Stomach smooth muscle (tissue), 2 donors: ENCODE results near the gene LRRC14B.

Experiments
- H3K27ac ChIP-seq: one replicate; pipeline ENCODE4 v1.7.0; 2013; ENCODE audit warnings: mild to moderate bottlenecking, low read length, inconsistent platforms
- H3K27me3 ChIP-seq, 2 donors: one replicate each; pipeline ENCODE4 v1.7.0; 2013; ENCODE audit warnings: low read length in 2 of 2; ENCODE audit not compliant: insufficient read depth in 2 of 2, control insufficient read depth in 1 of 2
- H3K36me3 ChIP-seq, 2 donors: one replicate each; pipeline ENCODE4 v1.7.0; 2013; ENCODE audit warnings: low read length in 2 of 2; ENCODE audit not compliant: control insufficient read depth in 2 of 2, insufficient read depth in 2 of 2
- H3K4me1 ChIP-seq: one replicate; pipeline ENCODE4 v1.7.0; 2013; ENCODE audit warnings: low read length; ENCODE audit not compliant: control insufficient read depth, insufficient read depth
- H3K4me3 ChIP-seq, 2 donors: one replicate each; pipeline ENCODE4 v1.7.0; 2013; ENCODE audit warnings: low read length in 2 of 2
- H3K9ac ChIP-seq, 2 donors: one replicate each; pipeline ENCODE4 v1.7.0; 2013; ENCODE audit warnings: low read length in 2 of 2, mild to moderate bottlenecking in 1 of 2
- H3K9me3 ChIP-seq, 2 donors: one replicate each; pipeline ENCODE4 v1.7.0; 2013; ENCODE audit warnings: low read length in 2 of 2; ENCODE audit not compliant: control insufficient read depth in 2 of 2
- donor health status: healthy.
- donor health status: Pancreatic carcinoma.

LRRC14B gene

DNA sequence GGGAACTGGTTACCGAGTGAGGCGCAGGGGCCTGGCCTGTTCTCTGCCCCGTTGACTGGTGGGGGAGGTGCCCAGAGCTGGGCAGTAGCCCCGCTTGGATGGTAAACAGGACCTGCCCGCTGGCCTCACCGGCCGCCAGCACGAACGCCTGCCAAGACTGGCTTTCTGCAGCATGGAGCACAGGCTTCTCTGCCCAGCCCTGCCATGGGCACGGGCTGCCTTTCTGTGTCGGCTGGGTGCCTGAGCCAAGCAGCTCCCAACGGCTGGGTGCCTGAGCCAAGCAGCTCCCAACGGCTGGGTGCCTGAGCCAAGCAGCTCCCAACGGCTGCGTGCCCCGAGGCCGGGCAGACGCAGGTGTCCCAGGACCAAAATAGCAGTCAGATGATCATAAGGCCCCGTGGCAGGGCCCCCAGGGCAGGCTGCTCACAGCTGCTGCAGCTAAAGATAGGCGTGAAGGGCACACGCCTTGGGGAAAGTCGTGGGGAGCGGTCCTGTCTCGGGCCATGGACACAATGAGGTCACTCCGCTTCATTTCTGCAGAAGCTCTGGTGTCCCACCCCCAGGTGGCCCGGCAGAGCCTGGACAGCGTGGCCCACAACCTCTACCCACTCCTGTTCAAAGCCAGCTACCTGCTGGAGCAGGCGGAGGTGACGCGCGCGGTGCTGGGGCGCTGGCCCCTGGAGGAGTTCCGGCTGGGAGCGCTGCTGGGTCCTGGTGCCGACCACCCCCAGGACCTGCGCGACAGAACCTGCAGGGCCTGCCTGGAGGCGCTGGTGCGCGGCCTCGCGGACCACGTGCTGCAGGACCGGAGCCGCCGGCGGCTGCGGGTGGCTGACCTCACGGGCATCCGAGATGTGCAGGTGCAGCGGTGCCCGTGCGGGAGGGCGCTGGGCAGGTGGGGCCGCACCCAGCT, at the start of gene LRRC14B:
TSS of gene LRRC14B (plus strand) at position 460 of the 913 bp plus-strand sequence. CDS start at position 504, 44 bp downstream.
- H3K9ac ChIP-seq: peak within 1 kb of the TSS in 1 of 2 donors; percentile 5
- no peaks in the 10 kb centered on the region for H3K9me3 ChIP-seq
- no peaks in the 10 kb centered on the region for H3K27me3 ChIP-seq
- no peaks in the 10 kb centered on the region for H3K36me3 ChIP-seq
- H3K4me3 ChIP-seq: peak within 1 kb of the TSS; percentile 46 to 66
- H3K4me1 ChIP-seq: peaks cover 28% of the 10 kb centered on the region
- peak within 1 kb of the TSS; percentile 66 for H3K27ac ChIP-seq

DNA sequence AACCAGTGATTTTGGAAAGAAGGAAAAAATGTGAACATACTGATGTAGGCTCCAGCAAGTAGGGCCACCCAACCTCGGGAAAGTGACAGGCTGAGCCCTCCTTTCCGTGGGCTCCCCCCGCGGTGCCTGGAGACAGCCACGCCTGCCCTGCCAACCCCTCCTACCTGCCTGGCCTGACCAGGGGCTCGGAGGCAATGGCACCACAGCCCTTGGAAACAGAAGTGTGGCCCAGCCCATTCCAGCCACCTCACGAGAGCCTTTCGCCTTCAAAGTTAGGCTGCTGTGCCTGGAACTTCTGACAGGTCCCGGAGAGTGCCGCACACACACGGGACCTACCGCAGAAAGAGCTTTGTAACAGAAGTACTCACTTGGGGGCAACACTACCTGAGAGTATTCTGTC, 49.5 kb upstream of the LRRC14B start:
- Histone ChIP-seq H3K4me1 (no peaks in the 10 kb centered on the region), H3K9me3 (peaks cover 0 to 6% of the 10 kb centered on the region in 2 donors), H3K27ac (no peak overlapping the region), H3K4me3 (no peak overlapping the region), H3K36me3 (no peaks in the 10 kb centered on the region), H3K27me3 (no peaks in the 10 kb centered on the region), H3K9ac (no peak overlapping the region)

- no peaks in the 10 kb centered on the region for H3K27me3 ChIP-seq
- H3K4me1 ChIP-seq: no peaks in the 10 kb centered on the region
- no peak overlapping the region for H3K27ac ChIP-seq
- H3K36me3 ChIP-seq: no peaks in the 10 kb centered on the region
- no peak overlapping the region for H3K9ac ChIP-seq
- peaks cover 1 to 12% of the 10 kb centered on the region in 2 donors for H3K9me3 ChIP-seq
- H3K4me3 ChIP-seq: no peak overlapping the region
Measured at GRCh38 chr5:142246-142810, 49.0 kb upstream of the LRRC14B start.

DNA sequence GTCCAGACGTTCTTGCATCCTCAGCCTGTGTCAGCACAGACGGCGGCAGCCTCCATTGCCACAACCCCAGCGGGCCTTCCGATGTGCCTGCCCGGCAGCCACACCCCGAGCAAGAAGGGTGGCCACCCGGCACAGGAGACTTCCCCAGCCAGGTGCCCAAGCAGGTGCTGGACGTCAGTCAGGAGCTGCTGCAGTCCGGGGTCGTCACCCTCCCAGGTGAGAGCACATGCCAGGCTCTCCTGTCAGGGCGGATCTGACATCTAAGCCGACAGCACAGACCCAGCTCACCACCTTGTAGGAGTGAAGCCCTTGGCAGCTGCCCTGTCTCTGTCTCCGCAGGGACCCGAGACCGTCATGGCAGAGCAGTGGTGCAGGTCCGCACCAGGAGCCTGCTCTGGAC, 48.3 kb upstream of the LRRC14B start:
- Histone ChIP-seq H3K9me3 (peaks cover 5 to 18% of the 10 kb centered on the region in 2 donors), H3K27ac (no peak overlapping the region), H3K4me1 (no peaks in the 10 kb centered on the region), H3K36me3 (no peaks in the 10 kb centered on the region), H3K9ac (no peak overlapping the region), H3K4me3 (no peak overlapping the region), H3K27me3 (no peaks in the 10 kb centered on the region)

- no peak overlapping the region for H3K9ac ChIP-seq
- H3K27ac ChIP-seq: no peak overlapping the region
- no peaks in the 10 kb centered on the region for H3K27me3 ChIP-seq
- H3K36me3 ChIP-seq: no peaks in the 10 kb centered on the region
- no peaks in the 10 kb centered on the region for H3K4me1 ChIP-seq
- H3K4me3 ChIP-seq: no peak overlapping the region
- H3K9me3 ChIP-seq: peaks cover 5 to 18% of the 10 kb centered on the region in 2 donors
Measured at GRCh38 chr5:144941-145340, 46.4 kb upstream of the LRRC14B start.

DNA sequence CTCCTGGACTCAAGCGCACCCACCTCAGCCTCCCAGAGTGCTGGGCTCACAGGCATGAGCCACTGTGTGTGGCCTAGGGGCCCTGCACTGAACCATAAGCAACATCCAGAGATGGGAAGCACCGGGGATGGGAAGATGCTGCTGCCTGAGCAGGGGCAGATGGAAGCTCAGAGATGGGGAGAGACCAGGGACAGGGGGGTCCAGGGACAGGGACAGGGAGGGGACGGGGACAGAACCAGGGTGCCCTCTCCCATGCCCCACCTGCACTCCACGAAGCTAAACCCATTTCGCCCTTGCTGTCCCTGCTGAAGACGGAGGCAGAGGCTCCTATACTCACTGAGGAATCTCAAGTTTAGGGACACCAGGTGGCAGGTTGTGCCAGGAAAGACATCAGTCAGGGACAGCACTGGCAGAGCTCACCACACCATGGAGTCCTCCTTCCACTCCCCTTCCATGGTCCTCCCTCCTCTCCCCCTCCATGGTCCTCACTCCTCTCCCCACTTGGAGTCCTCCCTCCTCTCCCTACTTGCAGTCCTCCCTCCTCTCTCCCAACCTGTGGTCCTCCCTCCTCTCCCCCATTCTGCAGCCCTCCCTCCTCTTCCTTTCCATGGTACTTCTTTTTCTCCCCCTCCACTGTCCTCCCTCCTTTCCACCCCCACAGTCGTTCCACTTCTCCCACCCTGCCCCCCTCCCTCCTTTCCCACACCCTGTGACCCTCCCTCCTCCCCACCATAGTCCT, 45.5 kb upstream of the LRRC14B start:
- Histone ChIP-seq H3K9me3 (peaks cover 5 to 18% of the 10 kb centered on the region in 2 donors), H3K36me3 (no peaks in the 10 kb centered on the region), H3K27ac (no peak overlapping the region), H3K4me3 (no peak overlapping the region), H3K27me3 (no peaks in the 10 kb centered on the region), H3K9ac (no peak overlapping the region), H3K4me1 (no peaks in the 10 kb centered on the region)

GRCh38 chr5:147751-148150, 43.5 kb upstream of the LRRC14B start:
- Histone ChIP-seq H3K9ac (no peak overlapping the region), H3K27ac (no peak overlapping the region), H3K9me3 (peaks cover 5 to 18% of the 10 kb centered on the region in 2 donors), H3K4me3 (no peak overlapping the region), H3K27me3 (no peaks in the 10 kb centered on the region), H3K36me3 (no peaks in the 10 kb centered on the region), H3K4me1 (no peaks in the 10 kb centered on the region)

DNA sequence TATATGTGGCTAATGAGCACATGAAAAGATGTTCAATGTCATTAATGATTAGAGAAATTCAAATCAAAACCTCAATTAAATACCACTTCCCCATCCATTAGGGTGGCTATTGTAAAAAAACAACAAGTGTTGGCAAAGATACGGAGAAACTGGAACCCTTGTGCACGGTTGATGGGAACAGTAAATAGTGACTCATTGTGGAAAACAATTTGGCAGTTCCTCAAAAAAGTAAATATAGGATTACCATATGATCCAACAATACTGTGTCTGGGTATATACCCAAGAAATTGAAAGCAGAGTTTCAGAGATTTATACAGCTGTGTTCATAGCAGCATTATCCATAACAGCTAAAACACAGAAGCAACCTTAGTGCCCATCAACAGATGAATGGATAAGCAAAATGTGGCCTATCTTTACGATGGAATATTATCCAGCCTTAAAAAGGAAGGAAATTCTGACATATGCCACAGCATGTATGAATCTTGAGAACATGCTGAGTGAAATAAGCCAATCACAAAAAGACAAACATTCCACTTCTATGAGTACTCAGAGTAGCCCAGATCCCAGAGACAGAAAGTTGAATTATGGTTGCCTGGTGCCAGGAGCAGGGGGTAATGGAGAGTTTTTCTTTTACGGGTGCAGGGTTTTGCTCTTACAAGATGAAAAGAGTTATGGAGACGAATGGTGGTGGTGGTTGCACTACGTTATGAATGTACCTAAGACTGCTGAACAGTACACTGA, 41.4 kb upstream of the LRRC14B start:
- no peaks in the 10 kb centered on the region for H3K36me3 ChIP-seq
- H3K4me1 ChIP-seq: no peaks in the 10 kb centered on the region
- no peak overlapping the region for H3K4me3 ChIP-seq
- H3K9ac ChIP-seq: no peak overlapping the region
- H3K27ac ChIP-seq: no peak overlapping the region
- no peaks in the 10 kb centered on the region for H3K27me3 ChIP-seq
- peaks cover 5 to 18% of the 10 kb centered on the region in 2 donors for H3K9me3 ChIP-seq

- Histone ChIP-seq H3K9ac (no peak overlapping the region), H3K27ac (no peak overlapping the region), H3K9me3 (peaks cover 5 to 18% of the 10 kb centered on the region in 2 donors), H3K4me3 (no peak overlapping the region), H3K36me3 (no peaks in the 10 kb centered on the region), H3K4me1 (no peaks in the 10 kb centered on the region), H3K27me3 (no peaks in the 10 kb centered on the region)
Measured at GRCh38 chr5:150746-151145, 40.5 kb upstream of the LRRC14B start.

GRCh38 chr5:152077-152476, 39.2 kb upstream of the LRRC14B start:
- Histone ChIP-seq H3K4me1 (no peaks in the 10 kb centered on the region), H3K27ac (no peak overlapping the region)

More at GRCh38 chr5:152077-152476, 39.2 kb upstream of the LRRC14B start:
- Histone ChIP-seq H3K4me3 (no peak overlapping the region), H3K9me3 (peaks cover 5 to 9% of the 10 kb centered on the region in 2 donors), H3K9ac (no peak overlapping the region), H3K27me3 (no peaks in the 10 kb centered on the region), H3K36me3 (no peaks in the 10 kb centered on the region)
